Rectal smooth muscle tissue (tissue), 1 donor: Measurements from ENCODE around the gene MFSD6.
"Not testable (repeated sequence)": the region's sequence is repeated elsewhere in the genome, so short reads cannot be mapped to it uniquely, and the experiment has no call there.

ENCODE experiments used
- H3K27ac ChIP-seq: one replicate; pipeline ENCODE4 v1.7.0; 2013; ENCODE audit warnings: low read depth, low read length, inconsistent platforms
- H3K27me3 ChIP-seq: one replicate; pipeline ENCODE4 v1.7.0; 2013; ENCODE audit warnings: low read length; ENCODE audit not compliant: control insufficient read depth, insufficient read depth
- H3K36me3 ChIP-seq: one replicate; pipeline ENCODE4 v1.7.0; 2013; ENCODE audit warnings: low read length; ENCODE audit not compliant: control insufficient read depth, insufficient read depth
- H3K4me1 ChIP-seq: one replicate; pipeline ENCODE4 v1.7.0; 2013; ENCODE audit warnings: low read length; ENCODE audit not compliant: control insufficient read depth, insufficient read depth
- H3K4me3 ChIP-seq: one replicate; pipeline ENCODE4 v1.7.0; 2013; ENCODE audit warnings: low read length
- H3K9ac ChIP-seq: one replicate; pipeline ENCODE4 v1.7.0; 2013; ENCODE audit warnings: low read length

Gene MFSD6

GRCh38 chr2:190425883-190426658 lies 17.9 kb downstream of the MFSD6 start:
- Histone ChIP-seq H3K27me3 (no peaks in the 10 kb centered on the region), H3K9ac (no peak overlapping the region), H3K36me3 (no peaks in the 10 kb centered on the region), H3K4me1 (no peaks in the 10 kb centered on the region), H3K27ac (no peak overlapping the region), H3K4me3 (no peak overlapping the region)

DNA sequence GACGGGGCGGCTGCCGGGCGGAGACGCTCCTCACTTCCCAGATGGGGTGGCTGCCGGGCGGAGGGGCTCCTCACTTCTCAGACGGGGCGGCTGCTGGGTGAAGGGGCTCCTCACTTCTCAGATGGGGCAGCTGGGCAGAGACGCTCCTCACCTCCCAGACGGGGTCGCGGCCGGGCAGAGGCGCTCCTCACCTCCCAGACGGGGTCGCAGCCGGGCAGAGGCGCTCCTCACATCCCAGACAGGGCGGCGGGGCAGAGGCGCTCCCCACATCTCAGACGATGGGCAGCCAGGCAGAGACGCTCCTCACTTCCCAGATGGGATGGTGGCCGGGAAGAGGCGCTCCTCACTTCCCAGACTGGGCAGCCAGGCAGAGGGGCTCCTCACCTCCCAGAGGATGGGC lies 22.7 kb downstream of the MFSD6 start:
- not testable (repeated sequence) for H3K36me3 ChIP-seq, H3K4me1 ChIP-seq

GRCh38 chr2:190431907-190432306 lies 23.8 kb downstream of the MFSD6 start:
- Histone ChIP-seq H3K36me3 (peaks cover 6% of the 10 kb centered on the region), H3K27ac (no peak overlapping the region), H3K9ac (no peak overlapping the region), H3K27me3 (no peaks in the 10 kb centered on the region), H3K4me1 (no peaks in the 10 kb centered on the region), H3K4me3 (no peak overlapping the region)

More for the DNA sequence above, 22.7 kb downstream of the MFSD6 start:
- H3K4me3 ChIP-seq, H3K27ac ChIP-seq, H3K27me3 ChIP-seq, H3K9ac ChIP-seq: not testable (repeated sequence)

DNA sequence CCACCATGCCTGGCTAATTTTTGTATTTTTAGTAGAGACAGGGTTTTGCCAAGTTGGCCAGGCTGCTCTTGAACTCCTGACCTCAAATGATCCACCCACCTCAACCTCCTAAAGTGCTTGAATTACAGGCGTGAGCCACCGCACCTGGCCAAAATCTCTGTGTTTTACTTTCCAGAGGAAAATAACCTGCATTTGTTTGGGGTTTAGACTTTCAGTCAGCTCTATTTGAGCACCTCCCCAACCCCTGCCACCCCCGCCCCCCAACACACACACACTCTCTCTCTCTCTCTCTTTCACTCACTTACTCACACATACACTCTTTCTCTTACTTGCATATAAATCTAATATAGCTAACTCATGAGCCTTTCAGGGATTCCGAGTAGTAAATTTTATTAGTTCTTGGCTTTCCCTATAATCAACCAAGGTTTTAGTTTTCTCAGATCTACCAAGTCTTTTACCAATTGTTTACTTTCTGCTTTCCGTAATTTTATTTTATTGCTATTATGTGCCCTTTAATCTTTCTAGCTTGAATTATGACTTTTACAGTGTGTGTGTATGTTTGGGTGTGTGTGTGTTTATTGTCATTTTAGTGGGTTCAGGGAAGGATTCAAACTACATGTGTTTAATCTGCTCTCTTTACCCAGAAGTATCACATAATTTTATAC lies 24.5 kb downstream of the MFSD6 start:
- H3K27ac ChIP-seq: no peak overlapping the region
- no peak overlapping the region for H3K4me3 ChIP-seq
- H3K9ac ChIP-seq: no peak overlapping the region
- H3K36me3 ChIP-seq: peaks cover 12% of the 10 kb centered on the region
- H3K27me3 ChIP-seq: no peaks in the 10 kb centered on the region
- H3K4me1 ChIP-seq: no peaks in the 10 kb centered on the region

GRCh38 chr2:190435031-190435670 lies 27.0 kb downstream of the MFSD6 start:
- no peak overlapping the region for H3K9ac ChIP-seq
- no peaks in the 10 kb centered on the region for H3K4me1 ChIP-seq
- no peak overlapping the region for H3K4me3 ChIP-seq
- H3K36me3 ChIP-seq: peaks cover 12% of the 10 kb centered on the region
- no peaks in the 10 kb centered on the region for H3K27me3 ChIP-seq
- no peak overlapping the region for H3K27ac ChIP-seq

DNA sequence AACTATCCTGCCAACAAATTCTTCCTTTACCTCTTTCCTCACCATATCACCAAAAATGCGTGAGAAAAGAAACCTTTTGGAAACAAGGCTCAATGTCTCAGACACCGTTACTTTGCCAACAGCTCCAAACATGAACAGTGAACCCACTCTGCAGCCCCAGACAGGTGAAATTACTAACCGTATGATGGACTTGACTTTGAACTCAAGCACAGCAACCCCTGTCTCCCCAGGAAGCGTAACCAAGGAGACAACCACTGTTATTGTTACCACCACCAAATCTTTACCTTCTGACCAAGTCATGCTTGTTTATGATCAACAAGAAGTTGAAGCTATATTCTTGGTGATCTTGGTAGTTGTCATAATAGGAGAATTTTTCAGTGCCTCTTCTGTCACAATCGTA lies 28.4 kb downstream of the MFSD6 start:
- H3K4me3 ChIP-seq: no peak overlapping the region
- no peaks in the 10 kb centered on the region for H3K4me1 ChIP-seq
- H3K9ac ChIP-seq: no peak overlapping the region
- H3K27ac ChIP-seq: no peak overlapping the region
- peaks cover 12% of the 10 kb centered on the region for H3K36me3 ChIP-seq
- no peaks in the 10 kb centered on the region for H3K27me3 ChIP-seq

GRCh38 chr2:190440113-190440512 lies 32.0 kb downstream of the MFSD6 start:
- Histone ChIP-seq H3K36me3 (peaks cover 12% of the 10 kb centered on the region), H3K27me3 (no peaks in the 10 kb centered on the region), H3K27ac (no peak overlapping the region), H3K4me3 (no peak overlapping the region), H3K4me1 (peaks cover 21% of the 10 kb centered on the region), H3K9ac (no peak overlapping the region)

GRCh38 chr2:190441564-190441963 lies 33.4 kb downstream of the MFSD6 start:
- peaks cover 26% of the 10 kb centered on the region for H3K4me1 ChIP-seq

DNA sequence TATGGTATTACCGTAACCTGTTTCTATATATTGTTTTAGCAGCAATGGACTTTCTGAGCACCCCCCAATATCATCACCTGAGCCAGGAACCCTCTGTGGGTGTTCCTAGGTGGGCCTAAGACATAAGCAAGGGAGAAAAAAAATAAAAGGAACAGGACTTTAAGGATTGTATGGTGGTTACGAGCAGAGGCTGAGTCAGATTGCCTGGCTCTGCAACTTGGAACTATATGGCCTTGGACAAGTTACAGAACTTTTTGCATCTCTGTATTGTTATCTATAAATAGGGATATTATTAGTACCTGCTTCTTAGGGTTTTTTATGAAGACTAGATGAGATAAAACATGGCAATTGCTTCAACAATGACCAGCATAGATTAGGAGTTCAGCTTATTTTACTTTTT lies 34.9 kb downstream of the MFSD6 start:
- H3K27ac ChIP-seq: peak overlapping the region; percentile 26
- H3K4me3 ChIP-seq: no peak overlapping the region
- no peaks in the 10 kb centered on the region for H3K36me3 ChIP-seq
- no peak overlapping the region for H3K9ac ChIP-seq
- no peaks in the 10 kb centered on the region for H3K27me3 ChIP-seq
- H3K4me1 ChIP-seq: peaks cover 28% of the 10 kb centered on the region

More at GRCh38 chr2:190441564-190441963, 33.4 kb downstream of the MFSD6 start:
- Histone ChIP-seq H3K4me3 (no peak overlapping the region), H3K27ac (no peak overlapping the region), H3K9ac (no peak overlapping the region), H3K36me3 (peaks cover 9% of the 10 kb centered on the region), H3K27me3 (no peaks in the 10 kb centered on the region)

DNA sequence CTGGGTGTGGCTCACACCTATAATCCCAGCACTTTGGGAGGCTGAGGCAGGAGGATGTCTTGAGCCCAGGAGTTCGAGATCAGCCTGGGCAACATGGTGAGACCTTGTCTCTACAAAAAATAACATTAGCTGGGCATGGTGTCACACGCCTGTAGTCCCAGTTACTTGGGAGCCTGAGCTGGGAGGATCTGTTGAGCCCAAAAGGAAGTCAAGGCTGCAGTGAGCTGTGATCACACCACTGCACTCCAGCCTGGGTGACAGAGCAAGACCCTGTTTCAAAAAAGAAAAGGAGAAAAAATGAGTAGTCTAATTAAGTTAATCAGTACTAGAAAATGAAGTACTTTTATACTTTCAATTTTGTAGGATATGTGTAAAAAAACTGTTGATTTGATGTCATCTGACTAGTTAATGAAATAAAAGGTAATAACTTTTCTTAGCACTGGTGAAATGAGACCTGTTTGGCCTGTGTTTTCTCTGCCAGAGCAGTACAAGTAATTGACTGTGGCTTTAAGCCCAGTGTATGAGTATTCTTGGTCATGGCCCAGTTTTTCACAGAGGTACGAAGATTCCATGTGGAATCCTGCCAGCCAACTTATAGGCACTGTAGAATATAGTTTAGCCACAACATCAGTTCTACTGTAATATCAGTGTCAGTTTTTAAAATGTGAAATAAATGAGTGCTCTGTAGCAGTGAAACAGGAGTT lies 35.8 kb downstream of the MFSD6 start:
- peak overlapping the region; percentile 46 for H3K27ac ChIP-seq
- no peak overlapping the region for H3K9ac ChIP-seq
- H3K4me1 ChIP-seq: peaks cover 28% of the 10 kb centered on the region
- H3K27me3 ChIP-seq: no peaks in the 10 kb centered on the region
- no peaks in the 10 kb centered on the region for H3K36me3 ChIP-seq
- H3K4me3 ChIP-seq: no peak overlapping the region

DNA sequence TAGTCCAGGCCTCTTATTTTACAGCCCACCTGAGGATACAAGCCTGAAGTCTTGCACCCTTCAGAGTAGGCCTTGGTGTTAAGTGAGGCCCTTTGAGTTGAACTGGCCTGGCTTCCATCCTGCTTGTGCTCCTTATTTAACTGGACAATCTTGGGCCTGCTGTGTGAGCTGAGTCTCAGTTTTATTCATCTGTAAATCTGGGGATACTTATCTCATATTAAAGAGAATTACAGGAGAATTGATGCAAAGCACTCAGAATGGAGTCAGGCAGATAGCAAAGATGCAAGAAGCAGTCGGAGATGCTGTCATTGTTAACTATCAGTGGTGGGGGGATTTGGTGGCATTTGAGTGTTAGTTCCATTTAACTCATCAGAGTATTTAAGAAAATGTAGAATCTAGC lies 36.8 kb downstream of the MFSD6 start:
- no peak overlapping the region for H3K9ac ChIP-seq
- no peaks in the 10 kb centered on the region for H3K27me3 ChIP-seq
- no peak overlapping the region for H3K4me3 ChIP-seq
- no peak overlapping the region for H3K27ac ChIP-seq
- H3K4me1 ChIP-seq: peaks cover 28% of the 10 kb centered on the region
- H3K36me3 ChIP-seq: no peaks in the 10 kb centered on the region

DNA sequence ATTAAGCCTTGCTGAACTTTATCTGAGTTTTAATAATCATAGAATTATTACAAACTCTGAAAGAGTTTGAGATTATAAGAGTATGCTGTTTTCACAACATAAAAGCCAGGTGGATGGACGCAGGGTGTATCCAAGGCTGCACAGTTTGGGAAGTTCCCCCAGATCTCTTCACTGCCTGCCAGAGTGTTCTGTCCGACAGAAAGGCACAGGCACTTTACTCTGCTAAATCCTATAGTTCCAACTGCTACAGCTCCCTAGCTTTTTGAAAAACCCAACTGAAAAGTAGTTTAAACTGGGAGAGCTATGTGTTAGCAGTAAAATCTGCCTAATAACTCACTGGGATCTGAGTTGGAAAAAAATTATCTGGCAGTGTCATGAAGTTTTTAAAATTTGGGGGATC lies 38.0 kb downstream of the MFSD6 start:
- Histone ChIP-seq H3K9ac (no peak overlapping the region), H3K27ac (peak overlapping the region; percentile 33), H3K4me1 (peaks cover 28% of the 10 kb centered on the region), H3K27me3 (no peaks in the 10 kb centered on the region), H3K36me3 (no peaks in the 10 kb centered on the region), H3K4me3 (no peak overlapping the region)
